Thyroid gland (tissue), 4 donors: ENCODE measurements around the gene TMC6.

ENCODE experiments used
- POLR2A ChIP-seq, 2 donors: fragments of 450-650 bp; IDR thresholded peaks; one replicate each; pipeline ENCODE4 v1.6.1; 2017; ENCODE audit warnings: antibody characterized with exemption in 2 of 2, mild to moderate bottlenecking in 2 of 2, moderate library complexity in 1 of 2
- TF ChIP-seq, protein P1 (sequence below), 6 experiments: fragments of 200-600 bp in 3 of 6; fragments of 450-650 bp in 3 of 6; sonication (generic) in 3 of 6; IDR thresholded peaks; one replicate each; pipeline ENCODE4 v1.5.1; 2016 to 2019; ENCODE audit warnings: antibody characterized with exemption in 6 of 6, mild to moderate bottlenecking in 2 of 6, inconsistent platforms in 1 of 6, moderate library complexity in 1 of 6

DNA sequence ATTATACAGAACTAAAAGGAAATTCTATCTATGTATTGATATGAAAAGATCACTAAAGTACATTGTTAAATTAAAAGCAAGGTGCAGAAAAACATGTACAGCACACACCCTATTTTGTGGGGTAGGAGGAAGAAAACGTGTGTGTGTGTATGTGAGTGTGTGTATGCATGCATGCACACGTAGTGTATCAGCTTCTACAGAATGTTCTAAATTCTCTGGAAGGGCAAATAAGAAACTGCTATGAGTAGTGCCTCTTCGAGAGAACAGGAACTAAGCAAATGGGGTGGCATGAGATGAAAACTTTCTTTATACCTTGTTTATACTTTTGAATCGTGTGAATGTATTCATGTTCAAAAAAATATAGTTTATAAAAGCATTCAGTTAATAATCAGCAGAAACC is 58.9 kb downstream of the TMC6 start:
- TF ChIP-seq, protein P1, sequence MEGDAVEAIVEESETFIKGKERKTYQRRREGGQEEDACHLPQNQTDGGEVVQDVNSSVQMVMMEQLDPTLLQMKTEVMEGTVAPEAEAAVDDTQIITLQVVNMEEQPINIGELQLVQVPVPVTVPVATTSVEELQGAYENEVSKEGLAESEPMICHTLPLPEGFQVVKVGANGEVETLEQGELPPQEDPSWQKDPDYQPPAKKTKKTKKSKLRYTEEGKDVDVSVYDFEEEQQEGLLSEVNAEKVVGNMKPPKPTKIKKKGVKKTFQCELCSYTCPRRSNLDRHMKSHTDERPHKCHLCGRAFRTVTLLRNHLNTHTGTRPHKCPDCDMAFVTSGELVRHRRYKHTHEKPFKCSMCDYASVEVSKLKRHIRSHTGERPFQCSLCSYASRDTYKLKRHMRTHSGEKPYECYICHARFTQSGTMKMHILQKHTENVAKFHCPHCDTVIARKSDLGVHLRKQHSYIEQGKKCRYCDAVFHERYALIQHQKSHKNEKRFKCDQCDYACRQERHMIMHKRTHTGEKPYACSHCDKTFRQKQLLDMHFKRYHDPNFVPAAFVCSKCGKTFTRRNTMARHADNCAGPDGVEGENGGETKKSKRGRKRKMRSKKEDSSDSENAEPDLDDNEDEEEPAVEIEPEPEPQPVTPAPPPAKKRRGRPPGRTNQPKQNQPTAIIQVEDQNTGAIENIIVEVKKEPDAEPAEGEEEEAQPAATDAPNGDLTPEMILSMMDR (IDR thresholded peaks at IDR 0.05): no peak
- TF ChIP-seq POLR2A (IDR thresholded peaks at IDR 0.05): no peak
